GM13977 (cell line): ENCODE measurements around the gene RASA4B.
A peak's percentile ranks its signal among the peaks of the same experiment; 100 is the strongest.

Experiments
- DNase-seq: peaks from one replicate; pipeline ENCODE4 v3.0.0; 2012; ENCODE audit warnings: low spot score
- CTCF ChIP-seq: IDR thresholded peaks from 2 replicates; pipeline ENCODE4 v1.5.1; 2012; ENCODE audit warnings: mild to moderate bottlenecking, control low read depth; ENCODE audit not compliant: insufficient read depth; ENCODE audit errors: extremely low read depth, missing control alignments
- in situ Hi-C: fragments of 300-500 bp; cut with MboI; formaldehyde crosslinking; loops from one replicate; pipeline ENCODE4 v1.12.0; 2022; ENCODE audit warnings: low sequenced_read_pairs, low pct_unique_long_range_greater_than_20kb, mixed read lengths, inconsistent platforms; ENCODE audit not compliant: unreplicated experiment

Gene RASA4B

GRCh38 chr7:102469972-102470825, 47.4 kb downstream of the RASA4B start:
- peak; percentile 20 for DNase-seq
- in situ Hi-C loops: loop anchor here (5.0 kb wide), 1 partner anchor 68 kb away; no protein-coding TSS in a partner anchor
- no peak for TF ChIP-seq CTCF

- in situ Hi-C loops: loop anchor here (5.0 kb wide), 1 partner anchor 67 kb away; no protein-coding TSS in a partner anchor
- DNase-seq: peak; percentile 32
- TF ChIP-seq CTCF: no peak
Observed at GRCh38 chr7:102469351-102469971, 48.1 kb downstream of the RASA4B start.

- peak; percentile 27 for DNase-seq
- TF ChIP-seq CTCF: no peak
- in situ Hi-C loops: loop anchor here (5.0 kb wide), 1 partner anchor 66 kb away; no protein-coding TSS in a partner anchor
Observed at GRCh38 chr7:102468478-102469350, 48.9 kb downstream of the RASA4B start.

GRCh38 chr7:102467581-102468477, 49.7 kb downstream of the RASA4B start:
- in situ Hi-C loops: loop anchor here (5.0 kb wide), 1 partner anchor 66 kb away; no protein-coding TSS in a partner anchor
- peak; percentile 23 for DNase-seq
- no peak for TF ChIP-seq CTCF

- DNase-seq: peak; percentile 35
- in situ Hi-C loops: loop anchor here (5.0 kb wide), 1 partner anchor 64 kb away; no protein-coding TSS in a partner anchor
- no peak for TF ChIP-seq CTCF
Observed at GRCh38 chr7:102466097-102466496, 51.5 kb downstream of the RASA4B start.
